GM20000 (cell line): Measurements from ENCODE around the gene CBLN4.

Experiments
- DNase-seq: peaks from one replicate; pipeline ENCODE4 v3.0.0; 2012; ENCODE audit warnings: low spot score
- TF ChIP-seq, protein P1 (sequence below): IDR thresholded peaks from 2 replicates; pipeline ENCODE4 v1.5.1; 2012; ENCODE audit warnings: mild to moderate bottlenecking, control low read depth; ENCODE audit errors: extremely low read depth, missing control alignments

The CBLN4 gene

DNA sequence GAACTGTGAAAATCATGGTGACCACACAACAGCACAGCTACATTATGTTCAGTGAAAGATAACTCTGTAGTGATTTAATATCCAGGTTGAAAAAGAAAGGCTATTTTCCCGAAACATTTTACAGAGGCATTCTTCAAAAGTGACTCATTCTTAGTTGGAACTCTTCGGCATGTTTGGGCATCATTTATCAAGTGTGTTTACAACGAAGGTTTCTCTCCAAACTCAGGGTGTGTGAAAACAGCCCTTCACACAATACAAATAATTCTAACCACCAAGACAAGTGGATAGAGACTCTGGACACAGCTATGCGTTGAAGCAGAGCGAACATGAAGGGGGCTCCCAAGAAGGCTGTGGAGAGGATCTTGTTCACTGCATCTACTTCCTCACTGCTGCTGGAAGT, 57.6 kb downstream of the CBLN4 start:
- TF ChIP-seq, protein P1, sequence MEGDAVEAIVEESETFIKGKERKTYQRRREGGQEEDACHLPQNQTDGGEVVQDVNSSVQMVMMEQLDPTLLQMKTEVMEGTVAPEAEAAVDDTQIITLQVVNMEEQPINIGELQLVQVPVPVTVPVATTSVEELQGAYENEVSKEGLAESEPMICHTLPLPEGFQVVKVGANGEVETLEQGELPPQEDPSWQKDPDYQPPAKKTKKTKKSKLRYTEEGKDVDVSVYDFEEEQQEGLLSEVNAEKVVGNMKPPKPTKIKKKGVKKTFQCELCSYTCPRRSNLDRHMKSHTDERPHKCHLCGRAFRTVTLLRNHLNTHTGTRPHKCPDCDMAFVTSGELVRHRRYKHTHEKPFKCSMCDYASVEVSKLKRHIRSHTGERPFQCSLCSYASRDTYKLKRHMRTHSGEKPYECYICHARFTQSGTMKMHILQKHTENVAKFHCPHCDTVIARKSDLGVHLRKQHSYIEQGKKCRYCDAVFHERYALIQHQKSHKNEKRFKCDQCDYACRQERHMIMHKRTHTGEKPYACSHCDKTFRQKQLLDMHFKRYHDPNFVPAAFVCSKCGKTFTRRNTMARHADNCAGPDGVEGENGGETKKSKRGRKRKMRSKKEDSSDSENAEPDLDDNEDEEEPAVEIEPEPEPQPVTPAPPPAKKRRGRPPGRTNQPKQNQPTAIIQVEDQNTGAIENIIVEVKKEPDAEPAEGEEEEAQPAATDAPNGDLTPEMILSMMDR = no peak
- no peak for DNase-seq
